ENCODE data around the gene SNX33. TPM values are rescaled to one million over a fixed set of nuclear protein-coding genes. Genes with fewer than 3 reads are reported as not detected.
A peak's percentile ranks its signal among the peaks of the same experiment; 100 is the strongest.
"Not testable (repeated sequence)": the region's sequence is repeated elsewhere in the genome, so short reads cannot be mapped to it uniquely, and the experiment has no call there.

Gene SNX33
- total RNA-seq, 4 donors from 2014 or later = 27.8 to 47.6 (median 40.1) TPM

DNA sequence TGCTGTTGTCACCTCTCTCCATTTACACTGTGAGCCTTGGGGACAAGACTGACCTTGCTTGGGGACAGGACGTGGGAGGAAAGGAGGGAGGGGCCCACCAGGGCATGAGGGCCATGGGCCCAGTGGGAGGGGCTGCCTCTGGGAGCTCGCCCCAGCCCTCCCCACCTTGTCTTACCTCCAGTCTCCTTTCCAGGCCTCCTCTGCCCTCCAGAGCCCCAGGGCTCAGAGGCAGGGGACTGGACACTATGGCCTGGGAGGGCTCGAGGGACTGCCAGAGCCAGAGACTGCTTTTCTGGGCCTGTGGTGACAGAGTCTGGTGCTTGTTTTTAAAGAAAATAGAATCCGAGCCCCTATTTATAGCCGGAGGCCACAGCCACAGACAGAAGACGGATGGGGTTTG, 54.7 kb downstream of the SNX33 start:
- Histone ChIP-seq H3K27ac (replicated peaks in 1 of 4) (peak overlapping the region; percentile 88 to 98 (median 96)), H3K36me3 (peaks cover 0 to 5% (median 0%) of the 10 kb centered on the region in 4 donors), H3K27me3 (no peaks in the 10 kb centered on the region), H3K4me1 (peaks cover 65 to 92% (median 91%) of the 10 kb centered on the region in 4 donors), H3K9me3 (no peaks in the 10 kb centered on the region), H3K4me3 (no peak overlapping the region)
- TF ChIP-seq EP300 (IDR thresholded peaks at IDR 0.05) (no peak), POLR2A (IDR thresholded peaks at IDR 0.05; ENCODE audit: low read depth) (no peak), POLR2AphosphoS5 (IDR thresholded peaks at IDR 0.05) (peak in 1 of 2 donors; percentile 11)
- TF ChIP-seq, protein P1, sequence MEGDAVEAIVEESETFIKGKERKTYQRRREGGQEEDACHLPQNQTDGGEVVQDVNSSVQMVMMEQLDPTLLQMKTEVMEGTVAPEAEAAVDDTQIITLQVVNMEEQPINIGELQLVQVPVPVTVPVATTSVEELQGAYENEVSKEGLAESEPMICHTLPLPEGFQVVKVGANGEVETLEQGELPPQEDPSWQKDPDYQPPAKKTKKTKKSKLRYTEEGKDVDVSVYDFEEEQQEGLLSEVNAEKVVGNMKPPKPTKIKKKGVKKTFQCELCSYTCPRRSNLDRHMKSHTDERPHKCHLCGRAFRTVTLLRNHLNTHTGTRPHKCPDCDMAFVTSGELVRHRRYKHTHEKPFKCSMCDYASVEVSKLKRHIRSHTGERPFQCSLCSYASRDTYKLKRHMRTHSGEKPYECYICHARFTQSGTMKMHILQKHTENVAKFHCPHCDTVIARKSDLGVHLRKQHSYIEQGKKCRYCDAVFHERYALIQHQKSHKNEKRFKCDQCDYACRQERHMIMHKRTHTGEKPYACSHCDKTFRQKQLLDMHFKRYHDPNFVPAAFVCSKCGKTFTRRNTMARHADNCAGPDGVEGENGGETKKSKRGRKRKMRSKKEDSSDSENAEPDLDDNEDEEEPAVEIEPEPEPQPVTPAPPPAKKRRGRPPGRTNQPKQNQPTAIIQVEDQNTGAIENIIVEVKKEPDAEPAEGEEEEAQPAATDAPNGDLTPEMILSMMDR (IDR thresholded peaks at IDR 0.05) = no peak
- DNase-seq (ENCODE audit: extremely low spot score) = no peak
- 54% methylated on average over 2 of the region's 6 CpGs for WGBS
- intact Hi-C loops (cut with DNase I) = no loop called here

DNA sequence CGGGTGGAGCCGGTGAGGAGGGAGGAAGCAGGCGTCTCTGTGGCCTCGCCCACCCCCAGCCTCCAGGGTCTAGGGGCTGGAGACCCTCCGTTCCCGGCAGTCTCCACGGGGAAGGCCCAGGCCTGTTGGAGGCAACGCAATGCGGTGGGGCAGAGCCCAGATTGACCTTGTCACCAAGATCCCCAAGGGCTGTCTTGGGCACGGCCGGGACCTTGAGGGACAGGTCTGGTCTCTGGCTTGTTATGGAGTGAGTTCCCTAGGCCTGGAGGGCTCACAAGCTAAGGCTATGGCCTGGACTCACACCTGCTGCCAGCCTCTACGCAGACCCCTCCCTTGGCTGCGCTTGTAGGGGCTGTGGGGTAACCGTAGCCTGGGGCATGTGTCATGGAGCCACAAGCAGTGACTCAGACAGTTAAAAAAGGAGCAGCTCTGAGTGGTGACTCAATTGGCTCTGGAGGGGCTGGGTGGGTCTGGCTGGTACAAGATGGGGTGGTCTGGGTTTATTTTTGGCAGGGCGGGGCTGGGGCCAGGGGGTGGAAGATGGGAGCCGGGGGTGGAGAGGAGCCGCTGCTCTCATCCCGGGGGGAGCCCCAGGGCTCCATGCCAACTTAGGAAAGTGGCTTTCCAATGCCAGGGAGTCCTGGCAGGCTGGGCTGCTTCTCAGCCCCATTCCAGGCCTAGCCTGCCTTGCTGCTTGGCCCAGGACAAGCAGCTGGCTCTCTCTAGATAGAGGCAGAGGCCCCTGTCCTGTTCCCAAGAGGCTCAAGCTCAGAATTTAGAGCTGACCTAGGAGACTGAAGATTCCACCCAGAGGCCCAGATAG, 55.9 kb downstream of the SNX33 start:
- H3K27me3 ChIP-seq; intact Hi-C loops (cut with DNase I); H3K36me3 ChIP-seq; DNase-seq (ENCODE audit: extremely low spot score); H3K9me3 ChIP-seq; H3K4me3 ChIP-seq: not testable (repeated sequence)
- peaks cover 57 to 87% (median 86%) of the 10 kb centered on the region in 4 donors for H3K4me1 ChIP-seq
- peak overlapping the region; percentile 86 to 94 (median 87) for H3K27ac ChIP-seq (replicated peaks in 1 of 4)
- WGBS = no CpG with 5 or more reads among the region's 18 CpGs

DNA sequence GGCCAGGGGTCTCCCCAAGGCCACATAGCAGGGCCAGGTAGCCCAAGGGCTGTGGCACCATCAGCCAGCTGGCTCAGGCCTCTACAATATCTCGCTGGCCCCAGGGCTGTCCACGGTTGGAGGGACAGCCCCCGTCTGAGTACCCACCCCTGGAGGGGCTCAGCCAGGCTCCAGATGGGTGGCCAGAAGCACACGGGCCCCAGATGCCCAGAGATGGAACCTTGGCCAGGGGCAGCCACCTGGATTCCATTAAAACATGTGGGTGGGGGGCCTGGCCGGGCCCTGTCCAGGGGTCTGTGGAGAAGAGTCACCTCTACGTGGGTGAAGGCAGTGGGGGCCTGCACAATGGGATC, 56.5 kb downstream of the SNX33 start:
- H3K27me3 ChIP-seq = no peaks in the 10 kb centered on the region
- TF ChIP-seq, protein P1 (IDR thresholded peaks at IDR 0.05) = no peak
- TF ChIP-seq POLR2AphosphoS5 (IDR thresholded peaks at IDR 0.05) (no peak), EP300 (IDR thresholded peaks at IDR 0.05) (no peak), POLR2A (IDR thresholded peaks at IDR 0.05; ENCODE audit: low read depth) (no peak)
- intact Hi-C loops (cut with DNase I) = no loop called here
- H3K9me3 ChIP-seq = no peaks in the 10 kb centered on the region
- 55% methylated on average over 3 of the region's 6 CpGs for WGBS
- H3K4me1 ChIP-seq = peaks cover 54 to 87% (median 86%) of the 10 kb centered on the region in 4 donors
- H3K27ac ChIP-seq (replicated peaks in 1 of 4) = peak overlapping the region; percentile 86 to 94 (median 87)
- H3K4me3 ChIP-seq = no peak overlapping the region
- peaks cover 0 to 5% (median 0%) of the 10 kb centered on the region in 4 donors for H3K36me3 ChIP-seq
- no peak for DNase-seq (ENCODE audit: extremely low spot score)

DNA sequence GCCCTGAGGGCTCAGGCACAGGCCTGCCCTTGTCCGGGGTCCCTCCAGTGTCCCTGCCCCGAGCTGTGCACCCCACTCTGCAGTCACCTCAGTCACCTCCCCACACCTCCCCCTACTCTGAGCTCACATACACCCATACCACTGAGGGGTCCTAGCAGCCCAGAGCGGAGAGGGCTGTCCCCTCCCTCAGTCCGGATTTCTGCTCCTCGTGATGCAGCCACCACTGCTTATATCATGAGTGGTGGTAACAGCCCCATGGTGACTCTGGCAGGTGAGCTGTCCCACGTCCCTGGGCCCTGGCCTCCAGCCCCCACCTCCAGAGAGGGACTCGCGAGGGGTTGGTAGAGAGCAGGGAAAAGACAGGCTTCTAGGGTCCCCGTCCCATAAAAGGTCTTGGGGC, 56.9 kb downstream of the SNX33 start:
- Histone ChIP-seq H3K27me3 (no peaks in the 10 kb centered on the region), H3K9me3 (no peaks in the 10 kb centered on the region), H3K27ac (replicated peaks in 1 of 4) (peak overlapping the region; percentile 86 to 94 (median 87)), H3K4me1 (peaks cover 54 to 87% (median 85%) of the 10 kb centered on the region in 4 donors), H3K4me3 (no peak overlapping the region), H3K36me3 (peaks cover 0 to 5% (median 0%) of the 10 kb centered on the region in 4 donors)
- TF ChIP-seq, protein P1 (IDR thresholded peaks at IDR 0.05) = no peak
- TF ChIP-seq POLR2A (IDR thresholded peaks at IDR 0.05; ENCODE audit: low read depth) (no peak), POLR2AphosphoS5 (IDR thresholded peaks at IDR 0.05) (no peak), EP300 (IDR thresholded peaks at IDR 0.05) (no peak)
- WGBS = 79% methylated on average over 7 of the region's 9 CpGs
- intact Hi-C loops (cut with DNase I) = no loop called here
- no peak for DNase-seq (ENCODE audit: extremely low spot score)

DNA sequence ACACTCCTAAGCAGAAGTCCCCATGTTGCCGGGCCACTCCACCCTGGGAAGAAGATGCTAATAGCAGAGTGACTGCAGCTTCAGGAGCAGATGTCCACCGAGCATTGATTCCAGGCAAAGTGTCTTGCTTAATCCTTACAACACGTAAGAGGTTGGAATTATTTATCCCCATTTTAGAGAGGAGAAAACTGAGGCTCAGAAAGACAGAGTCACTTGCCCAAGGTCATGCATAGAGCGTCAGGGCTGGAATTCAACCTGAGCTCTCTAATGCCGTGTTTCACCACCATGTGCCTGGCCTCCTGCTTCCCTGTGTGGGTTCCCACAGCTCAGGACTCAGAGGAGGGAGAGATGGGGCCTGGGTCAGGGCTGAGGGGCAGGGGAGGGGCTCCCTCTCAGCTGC, 57.7 kb downstream of the SNX33 start:
- H3K27ac ChIP-seq (replicated peaks in 1 of 4) = peak overlapping the region; percentile 86 to 94 (median 87)
- DNase-seq (ENCODE audit: extremely low spot score); H3K27me3 ChIP-seq; H3K4me3 ChIP-seq; H3K9me3 ChIP-seq; intact Hi-C loops (cut with DNase I); H3K36me3 ChIP-seq: not testable (repeated sequence)
- 69% methylated on average over 5 of the region's 5 CpGs for WGBS
- H3K4me1 ChIP-seq = peaks cover 48 to 85% (median 82%) of the 10 kb centered on the region in 4 donors
